Testis (tissue), 2 donors: ENCODE data around the gene RAD9A.

Experiments used
- POLR2A ChIP-seq: fragments of 450-650 bp; IDR thresholded peaks from one replicate; pipeline ENCODE4 v1.6.1; 2017; ENCODE audit warnings: antibody characterized with exemption, mild to moderate bottlenecking, moderate library complexity
- TF ChIP-seq, protein P1 (sequence below), 3 experiments: fragments of 450-650 bp in 2 of 3; fragments of 200-600 bp in 1 of 3; sonication (generic) in 1 of 3; IDR thresholded peaks; one replicate each; pipeline ENCODE4 v1.5.1; 2016 to 2019; ENCODE audit warnings: antibody characterized with exemption in 3 of 3, mild to moderate bottlenecking in 2 of 3, moderate library complexity in 1 of 3

DNA sequence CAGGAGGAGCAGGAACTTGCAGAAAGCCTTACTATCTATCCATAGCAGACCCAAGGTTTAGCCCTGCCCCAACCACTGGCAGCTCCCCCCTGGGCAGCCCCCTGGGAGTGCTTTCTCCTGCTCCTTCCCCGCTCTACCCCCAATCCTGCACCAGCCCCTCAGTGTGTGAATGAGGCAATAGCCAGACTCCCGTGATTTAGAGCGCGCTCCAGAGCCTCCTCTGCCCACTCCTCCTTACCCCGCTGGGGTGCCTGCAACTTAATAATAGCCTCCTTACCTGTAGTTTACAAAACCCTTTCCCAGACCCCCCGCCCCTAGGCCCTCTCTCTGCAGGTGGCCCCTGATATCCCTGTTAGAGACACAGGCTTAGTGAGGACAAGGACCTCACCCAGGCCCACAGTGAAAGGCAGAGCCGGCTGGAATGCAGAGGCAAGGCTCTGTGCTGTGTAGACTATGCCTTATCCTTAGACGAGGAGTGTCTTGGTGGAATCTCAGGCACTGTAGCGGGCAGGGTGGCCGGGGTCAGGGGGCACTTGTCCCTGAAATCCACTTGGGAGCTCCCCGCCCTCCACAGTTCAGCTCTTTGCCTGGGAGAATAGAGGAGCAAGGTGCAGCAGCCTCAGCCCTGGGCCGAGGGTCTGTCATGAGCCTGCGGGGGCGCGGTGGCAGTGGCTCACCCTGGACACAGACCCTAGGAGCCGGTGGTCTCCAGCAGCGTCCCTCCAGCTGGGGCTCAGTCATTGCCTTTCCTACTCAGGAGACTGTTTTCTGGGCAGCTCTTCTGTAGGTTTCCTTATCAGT, 19.4 kb downstream of the RAD9A start:
- TF ChIP-seq, protein P1, sequence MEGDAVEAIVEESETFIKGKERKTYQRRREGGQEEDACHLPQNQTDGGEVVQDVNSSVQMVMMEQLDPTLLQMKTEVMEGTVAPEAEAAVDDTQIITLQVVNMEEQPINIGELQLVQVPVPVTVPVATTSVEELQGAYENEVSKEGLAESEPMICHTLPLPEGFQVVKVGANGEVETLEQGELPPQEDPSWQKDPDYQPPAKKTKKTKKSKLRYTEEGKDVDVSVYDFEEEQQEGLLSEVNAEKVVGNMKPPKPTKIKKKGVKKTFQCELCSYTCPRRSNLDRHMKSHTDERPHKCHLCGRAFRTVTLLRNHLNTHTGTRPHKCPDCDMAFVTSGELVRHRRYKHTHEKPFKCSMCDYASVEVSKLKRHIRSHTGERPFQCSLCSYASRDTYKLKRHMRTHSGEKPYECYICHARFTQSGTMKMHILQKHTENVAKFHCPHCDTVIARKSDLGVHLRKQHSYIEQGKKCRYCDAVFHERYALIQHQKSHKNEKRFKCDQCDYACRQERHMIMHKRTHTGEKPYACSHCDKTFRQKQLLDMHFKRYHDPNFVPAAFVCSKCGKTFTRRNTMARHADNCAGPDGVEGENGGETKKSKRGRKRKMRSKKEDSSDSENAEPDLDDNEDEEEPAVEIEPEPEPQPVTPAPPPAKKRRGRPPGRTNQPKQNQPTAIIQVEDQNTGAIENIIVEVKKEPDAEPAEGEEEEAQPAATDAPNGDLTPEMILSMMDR (IDR thresholded peaks at IDR 0.05), result no peak
- no peak for TF ChIP-seq POLR2A
